Mononuclear cell (primary cell): ENCODE data around the gene DNTT. TPM values are rescaled to one million over a fixed set of nuclear protein-coding genes. Genes with fewer than 3 reads are reported as not detected.
"Not testable (repeated sequence)": the region's sequence is repeated elsewhere in the genome, so short reads cannot be mapped to it uniquely, and the experiment has no call there.

Experiments
- H3K27me3 ChIP-seq: 2 replicates; pipeline ENCODE4 v1.6.0; 2011; ENCODE audit warnings: low read length, control low read depth; ENCODE audit not compliant: insufficient read depth
- H3K4me1 ChIP-seq: 2 replicates; pipeline ENCODE4 v1.5.1; 2011; ENCODE audit warnings: mild to moderate bottlenecking, low read length, control low read depth; ENCODE audit not compliant: insufficient read depth
- H3K4me3 ChIP-seq: 2 replicates; pipeline ENCODE4 v1.5.1; 2011; ENCODE audit warnings: mild to moderate bottlenecking, low read length, moderate library complexity
- H3K9me3 ChIP-seq: 2 replicates; pipeline ENCODE4 v1.5.1; 2011; ENCODE audit warnings: low read depth, mild to moderate bottlenecking, control low read depth, low read length
- total RNA-seq: library from RNA; depleted of rRNA; stranded (reverse); fragments of >200 nt; gene quantifications from one replicate; pipeline ENCODE4 v1.2.3, GENCODE V29; 2012

The DNTT gene
- total RNA-seq, 1 donor, result 0.10 TPM

DNA sequence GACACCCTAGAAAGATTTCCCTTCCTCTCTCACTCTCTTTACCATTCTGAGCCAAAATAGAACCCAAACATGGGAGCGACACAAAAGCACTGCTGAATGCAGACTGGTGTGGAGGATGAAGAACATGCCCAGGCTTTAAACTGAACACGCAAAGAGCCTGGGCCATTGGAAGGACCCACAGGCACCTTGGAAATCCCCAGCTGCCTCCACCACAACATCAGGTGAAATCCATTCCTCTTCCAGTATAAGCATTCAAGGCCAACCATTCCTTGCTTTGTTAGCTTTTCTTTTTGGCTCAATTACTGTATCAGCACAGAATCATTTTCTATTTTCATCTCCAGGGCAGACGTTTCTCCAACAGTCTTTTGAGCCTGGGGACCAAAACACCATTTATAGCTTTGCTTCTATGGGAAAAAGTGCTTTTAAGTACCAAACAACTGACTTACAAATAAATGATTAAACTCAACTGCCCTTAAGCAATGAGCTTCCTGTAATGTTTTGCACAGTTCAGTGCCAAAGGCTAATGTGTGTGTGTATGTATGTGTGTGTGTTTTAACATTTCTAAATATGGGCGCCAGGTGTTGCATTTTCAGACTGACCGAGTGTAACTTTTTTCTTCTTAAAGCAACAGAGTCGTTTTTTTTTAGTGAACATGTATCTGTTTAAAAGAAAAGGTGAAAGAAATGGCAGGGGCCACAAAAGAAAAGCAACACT, 16.7 kb upstream of the DNTT start:
- Histone ChIP-seq H3K9me3 (no peaks in the 10 kb centered on the region), H3K4me3 (peak overlapping the region; percentile 26), H3K4me1 (peaks cover 40% of the 10 kb centered on the region), H3K27me3 (no peaks in the 10 kb centered on the region)

DNA sequence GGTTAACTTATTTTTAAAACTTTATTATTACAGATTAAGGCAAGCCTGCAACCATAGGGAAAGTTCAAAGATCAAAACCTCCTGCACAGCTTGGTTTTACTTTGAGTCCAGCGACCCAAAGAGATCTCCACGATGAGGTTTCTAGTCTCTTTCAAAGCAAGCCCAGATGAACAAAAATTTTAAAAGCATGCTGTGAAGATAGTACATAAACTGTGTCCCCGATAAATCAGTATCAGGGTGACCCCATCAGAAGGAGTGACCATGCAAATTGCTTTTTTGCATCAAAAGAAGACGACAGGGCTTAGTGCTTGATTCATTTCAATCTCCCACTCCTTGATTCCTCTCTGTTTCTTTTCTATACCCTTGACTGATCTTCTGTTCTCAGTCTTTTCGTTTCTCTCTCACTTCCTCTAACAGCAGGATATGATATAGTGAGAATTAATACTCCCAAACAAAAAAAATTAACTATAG, 16.0 kb upstream of the DNTT start:
- H3K4me3 ChIP-seq, result peak overlapping the region; percentile 26
- no peaks in the 10 kb centered on the region for H3K27me3 ChIP-seq
- no peaks in the 10 kb centered on the region for H3K9me3 ChIP-seq
- peaks cover 40% of the 10 kb centered on the region for H3K4me1 ChIP-seq

DNA sequence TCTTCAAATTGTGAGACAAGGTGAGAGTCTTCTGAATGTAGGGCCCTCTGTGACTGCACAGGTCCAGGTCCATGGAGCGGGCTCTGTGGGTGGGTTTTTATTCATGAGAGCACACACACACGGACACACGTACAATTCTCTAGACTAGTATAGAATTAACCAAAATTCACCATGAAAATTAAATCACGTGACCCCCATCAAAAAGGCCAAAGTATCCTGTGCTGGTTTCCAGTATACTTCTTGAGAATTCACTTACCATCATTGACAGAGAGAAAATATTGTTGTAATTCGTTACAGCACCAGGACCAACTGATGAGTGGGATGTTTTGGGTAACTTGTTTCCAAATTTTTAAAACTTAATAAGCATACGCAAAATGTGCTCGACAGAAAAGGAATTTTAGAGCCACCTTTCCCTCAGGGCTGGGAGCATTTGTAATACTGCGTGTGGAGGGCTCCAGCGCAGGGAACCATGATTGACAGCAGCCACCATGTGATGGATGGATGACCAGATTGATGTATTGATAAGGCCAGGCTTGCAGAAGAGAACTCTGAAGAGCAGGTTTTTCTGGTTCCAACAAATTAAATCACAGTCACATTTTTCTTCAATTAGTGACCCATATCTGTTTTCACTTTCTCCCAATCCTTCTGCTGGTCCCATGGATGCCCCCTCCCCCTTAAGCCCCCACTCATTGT, 14.9 kb upstream of the DNTT start:
- H3K9me3 ChIP-seq, result no peaks in the 10 kb centered on the region
- H3K27me3 ChIP-seq, result no peaks in the 10 kb centered on the region
- H3K4me3 ChIP-seq, result no peak overlapping the region
- peaks cover 40% of the 10 kb centered on the region for H3K4me1 ChIP-seq

DNA sequence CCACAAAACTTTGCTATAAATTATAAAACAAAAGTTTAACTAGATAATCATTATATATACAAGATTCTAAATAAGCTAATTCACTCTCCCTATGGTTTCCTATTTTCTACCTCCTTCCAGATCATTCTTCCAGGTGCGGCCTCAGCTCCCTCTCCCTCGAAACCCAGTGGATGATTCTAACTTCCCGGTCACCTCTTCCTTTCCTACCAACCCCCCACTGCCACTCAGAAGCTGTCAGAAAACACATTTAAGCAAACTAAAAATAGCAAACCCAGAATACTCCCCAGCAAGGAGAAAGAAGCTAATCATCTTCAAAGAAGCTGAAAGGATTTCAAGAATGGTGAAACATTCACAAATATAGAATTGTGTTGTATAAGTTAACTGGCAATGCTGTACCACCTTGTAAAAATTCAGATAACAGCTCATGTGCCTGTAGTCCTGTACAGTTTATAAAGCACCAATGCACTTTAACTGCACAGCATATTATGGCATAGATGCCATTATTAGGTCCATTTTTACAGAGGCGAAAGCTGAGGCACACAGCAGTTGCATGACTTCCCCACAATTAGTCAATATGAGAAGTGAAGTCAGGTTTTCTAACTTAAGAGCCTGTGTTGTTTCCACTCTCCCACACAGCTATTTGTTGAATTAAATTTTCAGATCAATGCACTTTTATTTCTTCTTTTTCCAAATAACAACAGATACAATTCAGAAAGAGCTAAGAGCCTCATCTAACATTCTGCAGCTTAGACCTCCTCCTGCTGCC, 13.7 kb upstream of the DNTT start:
- H3K4me3 ChIP-seq, result no peak overlapping the region
- H3K27me3 ChIP-seq, result no peaks in the 10 kb centered on the region
- peaks cover 40% of the 10 kb centered on the region for H3K4me1 ChIP-seq

DNA sequence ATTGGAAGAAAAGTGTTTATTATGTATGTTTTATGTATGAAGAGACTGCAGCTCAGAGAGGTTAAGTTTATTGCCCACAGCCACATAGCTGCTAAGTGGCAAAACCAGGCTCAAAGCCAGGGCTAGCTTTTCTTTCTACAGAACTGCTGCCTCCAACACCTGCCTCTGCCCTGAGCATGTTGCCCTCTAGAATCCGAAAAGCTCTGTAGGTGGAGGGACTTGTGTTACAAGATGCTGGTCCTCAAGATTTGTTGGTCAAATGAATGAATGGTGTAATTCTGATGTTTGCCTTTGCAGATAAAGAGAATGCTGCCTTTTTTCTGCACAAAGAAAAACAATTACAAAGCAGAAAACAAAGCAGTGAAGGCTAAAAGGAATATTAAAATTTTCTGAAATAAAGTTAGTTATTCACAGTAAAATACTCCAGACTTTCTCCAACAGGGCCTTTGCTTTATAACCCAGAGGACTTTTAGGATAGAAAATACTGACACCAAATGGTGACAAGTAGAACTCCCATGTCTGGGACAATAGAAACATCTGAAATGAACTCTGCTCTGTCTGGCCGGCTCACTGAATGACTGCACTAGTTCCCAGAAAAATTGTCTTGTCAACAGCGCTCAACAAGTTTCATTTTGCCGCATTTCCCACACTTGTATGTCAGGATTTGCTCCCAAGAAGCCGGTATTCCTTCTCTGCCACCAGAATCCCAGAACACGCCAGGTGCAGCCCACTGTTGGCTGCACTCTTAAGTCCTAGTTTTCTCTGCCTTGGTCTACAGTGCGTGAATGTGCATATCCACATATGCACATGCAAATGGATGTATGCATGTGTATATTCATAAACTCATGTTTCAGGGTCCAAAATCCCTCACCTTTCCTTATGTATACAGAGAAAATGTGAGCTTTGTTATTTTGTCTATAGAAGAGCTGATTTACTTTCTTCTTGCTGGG, 11.0 kb upstream of the DNTT start:
- H3K9me3 ChIP-seq, result no peaks in the 10 kb centered on the region
- H3K4me1 ChIP-seq, result peaks cover 24% of the 10 kb centered on the region
- H3K27me3 ChIP-seq, result no peaks in the 10 kb centered on the region
- H3K4me3 ChIP-seq, result no peak overlapping the region

More for the DNA sequence above, 13.7 kb upstream of the DNTT start:
- no peaks in the 10 kb centered on the region for H3K9me3 ChIP-seq

DNA sequence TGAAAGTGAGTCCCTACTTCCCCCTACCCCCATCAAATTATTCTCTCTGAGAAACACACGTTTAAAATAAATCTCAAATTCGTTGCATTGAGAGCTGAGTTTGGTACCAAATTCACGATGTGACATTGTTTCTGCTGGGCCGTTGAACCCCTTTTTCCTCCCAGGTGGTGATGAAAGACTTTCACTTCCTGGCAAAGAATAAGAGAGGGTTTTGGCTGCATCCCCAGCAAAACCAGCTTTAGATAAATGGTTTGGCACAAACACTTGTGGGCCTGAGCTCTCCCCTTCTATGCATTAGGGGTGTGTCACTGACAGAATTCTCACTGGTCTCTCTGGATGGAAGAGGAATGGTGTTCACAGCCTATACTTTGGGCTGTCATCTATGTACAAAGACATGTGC, 8.8 kb upstream of the DNTT start:
- Histone ChIP-seq H3K9me3 (no peaks in the 10 kb centered on the region), H3K27me3 (no peaks in the 10 kb centered on the region), H3K4me3 (no peak overlapping the region), H3K4me1 (peaks cover 17% of the 10 kb centered on the region)

DNA sequence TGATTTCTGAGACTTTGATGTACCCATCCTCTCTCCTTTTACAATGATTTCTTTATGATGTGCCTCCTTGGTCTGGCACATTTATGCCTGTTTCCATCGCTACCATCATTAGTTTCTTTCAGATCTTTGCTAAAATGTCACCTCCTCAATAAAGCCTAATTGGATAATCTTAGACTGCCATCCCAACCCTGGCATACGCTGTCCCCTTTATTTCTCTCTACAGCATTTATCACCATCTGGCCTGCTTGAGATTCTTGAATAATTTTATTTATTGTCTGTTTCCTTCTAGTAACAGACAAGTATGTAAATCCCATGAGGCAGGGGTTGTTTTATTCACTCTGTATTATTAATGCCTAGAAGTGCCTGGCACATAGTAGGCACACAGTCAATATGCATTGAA, 6.7 kb upstream of the DNTT start:
- H3K27me3 ChIP-seq, result no peaks in the 10 kb centered on the region
- no peaks in the 10 kb centered on the region for H3K9me3 ChIP-seq
- H3K4me3 ChIP-seq, result no peak overlapping the region
- peaks cover 18% of the 10 kb centered on the region for H3K4me1 ChIP-seq

DNA sequence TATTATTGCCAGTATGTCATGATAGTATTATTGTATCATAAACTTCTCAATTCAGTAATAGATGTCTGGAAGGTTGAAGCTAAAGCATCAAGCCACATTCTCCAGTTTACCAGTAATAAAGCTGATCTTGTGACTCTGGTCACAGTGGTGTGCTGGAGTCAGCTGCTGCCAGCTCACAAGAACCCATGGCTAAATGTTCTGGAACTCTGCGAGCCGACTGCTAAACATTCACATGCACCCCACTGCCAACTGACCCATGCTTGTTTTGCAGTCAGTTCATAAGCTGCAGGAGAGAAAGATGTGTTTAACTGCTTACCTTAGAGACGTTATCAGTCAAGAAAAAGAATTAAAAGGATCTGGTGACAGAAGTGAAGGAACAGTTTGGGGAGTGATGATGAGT, 5.9 kb upstream of the DNTT start:
- no peaks in the 10 kb centered on the region for H3K9me3 ChIP-seq
- peaks cover 18% of the 10 kb centered on the region for H3K4me1 ChIP-seq

DNA sequence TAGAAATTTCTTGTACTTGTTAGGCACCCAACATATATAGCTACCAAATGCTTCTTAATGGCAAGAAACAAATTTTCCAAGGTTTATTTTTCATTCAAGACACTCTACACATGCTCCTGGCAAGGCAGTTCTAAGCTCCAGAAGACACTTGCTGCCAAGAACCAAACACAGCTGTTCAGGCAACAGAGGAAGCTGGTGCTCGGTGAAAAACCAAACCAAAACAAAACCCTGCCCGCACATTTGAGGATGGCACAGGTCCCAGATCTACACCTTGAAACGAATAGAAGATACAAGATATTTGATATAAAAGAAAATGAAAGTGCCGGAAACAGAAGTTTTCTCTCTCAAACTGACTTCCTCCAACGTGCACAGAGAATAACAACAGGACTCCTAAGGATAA, 4.9 kb upstream of the DNTT start:
- Histone ChIP-seq H3K27me3 (no peaks in the 10 kb centered on the region), H3K4me3 (peak overlapping the region; percentile 2), H3K9me3 (no peaks in the 10 kb centered on the region), H3K4me1 (peaks cover 19% of the 10 kb centered on the region)

More for the DNA sequence above, 5.9 kb upstream of the DNTT start:
- Histone ChIP-seq H3K27me3 (no peaks in the 10 kb centered on the region), H3K4me3 (no peak overlapping the region)

DNA sequence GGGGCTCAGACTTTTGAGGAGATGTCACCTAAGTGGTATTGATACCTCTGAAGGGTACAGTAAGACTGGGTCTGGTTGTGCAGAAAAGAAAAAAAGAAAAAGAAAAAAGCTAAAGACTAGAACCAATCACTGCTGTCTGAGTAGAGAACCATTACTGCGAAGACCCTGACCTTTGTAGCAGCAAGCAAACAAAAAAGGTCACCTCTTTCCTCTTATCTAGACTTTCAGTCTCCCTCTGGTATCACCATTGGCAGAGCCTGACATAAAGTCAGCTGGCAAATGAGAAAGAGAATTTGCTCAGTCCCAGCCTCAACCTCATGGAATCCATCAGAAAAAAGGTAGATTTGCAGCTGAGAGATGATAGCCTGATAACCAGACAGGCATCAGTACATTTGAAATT, 2.6 kb upstream of the DNTT start:
- Histone ChIP-seq H3K9me3 (no peaks in the 10 kb centered on the region), H3K4me3 (no peak overlapping the region), H3K4me1 (peaks cover 29% of the 10 kb centered on the region), H3K27me3 (no peaks in the 10 kb centered on the region)

DNA sequence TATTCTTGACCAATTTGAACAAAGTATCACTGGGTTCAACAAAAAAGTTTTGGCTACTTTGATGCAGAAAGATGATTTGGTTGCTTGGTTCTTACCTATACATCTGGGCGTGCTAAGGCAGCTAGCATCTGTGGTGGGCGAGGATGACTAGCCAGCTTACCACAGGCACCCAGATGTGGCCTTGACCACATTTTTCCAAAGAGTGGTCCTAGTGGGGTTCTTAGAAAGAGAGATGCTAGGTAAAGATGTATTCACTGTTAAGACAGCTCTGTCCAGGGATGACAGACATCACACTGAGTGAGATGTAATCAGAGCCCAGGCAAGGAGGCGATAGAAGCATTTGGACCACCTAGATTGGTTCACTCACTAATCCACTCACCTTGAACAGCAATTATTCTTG, 785 bp downstream of the DNTT start:
- H3K27me3 ChIP-seq, result no peaks in the 10 kb centered on the region
- H3K4me3 ChIP-seq, result no peak overlapping the region
- peaks cover 24% of the 10 kb centered on the region for H3K4me1 ChIP-seq
- no peaks in the 10 kb centered on the region for H3K9me3 ChIP-seq

DNA sequence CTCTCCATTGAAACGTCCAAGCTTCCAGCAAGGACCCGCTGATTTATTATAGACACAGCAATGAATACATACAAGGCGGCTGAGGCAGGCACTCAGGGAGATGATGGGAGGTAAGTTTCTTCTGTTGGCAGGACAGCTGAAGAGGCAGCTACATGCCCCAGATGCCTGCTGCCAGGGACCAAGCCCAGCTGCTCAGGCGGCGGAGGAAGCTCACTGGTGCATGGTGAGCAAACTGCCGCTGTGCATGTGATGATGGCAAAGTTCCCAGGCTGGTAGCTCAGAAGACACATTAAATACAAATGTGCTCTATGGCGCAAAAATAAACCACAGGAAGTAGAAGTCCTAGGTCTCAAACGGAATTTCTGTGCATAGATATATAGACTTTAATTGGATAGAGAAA, 2.3 kb downstream of the DNTT start:
- Histone ChIP-seq H3K4me3 (no peak overlapping the region), H3K4me1 (peaks cover 18% of the 10 kb centered on the region), H3K9me3 (no peaks in the 10 kb centered on the region), H3K27me3 (no peaks in the 10 kb centered on the region)

DNA sequence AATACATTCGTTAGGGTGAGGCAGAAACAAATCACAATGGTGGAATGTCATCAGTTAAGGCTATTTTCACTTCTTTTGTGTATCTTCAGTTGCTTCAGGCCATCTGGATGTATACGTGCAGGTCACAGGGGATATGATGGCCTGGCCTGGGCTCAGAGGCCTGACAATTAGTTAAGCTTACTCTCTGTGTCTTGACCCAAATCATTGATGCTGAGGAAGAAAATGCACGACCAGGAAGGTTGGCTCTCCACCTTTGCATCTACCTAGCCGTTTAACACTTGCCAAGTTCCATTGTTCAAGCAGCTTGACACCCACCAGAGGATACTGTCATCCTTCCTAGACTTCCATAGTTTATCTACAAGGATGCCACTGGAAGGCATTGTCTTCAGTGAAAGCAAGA, 4.6 kb downstream of the DNTT start:
- H3K9me3 ChIP-seq, H3K4me3 ChIP-seq, H3K27me3 ChIP-seq: not testable (repeated sequence)
- peaks cover 18% of the 10 kb centered on the region for H3K4me1 ChIP-seq

DNA sequence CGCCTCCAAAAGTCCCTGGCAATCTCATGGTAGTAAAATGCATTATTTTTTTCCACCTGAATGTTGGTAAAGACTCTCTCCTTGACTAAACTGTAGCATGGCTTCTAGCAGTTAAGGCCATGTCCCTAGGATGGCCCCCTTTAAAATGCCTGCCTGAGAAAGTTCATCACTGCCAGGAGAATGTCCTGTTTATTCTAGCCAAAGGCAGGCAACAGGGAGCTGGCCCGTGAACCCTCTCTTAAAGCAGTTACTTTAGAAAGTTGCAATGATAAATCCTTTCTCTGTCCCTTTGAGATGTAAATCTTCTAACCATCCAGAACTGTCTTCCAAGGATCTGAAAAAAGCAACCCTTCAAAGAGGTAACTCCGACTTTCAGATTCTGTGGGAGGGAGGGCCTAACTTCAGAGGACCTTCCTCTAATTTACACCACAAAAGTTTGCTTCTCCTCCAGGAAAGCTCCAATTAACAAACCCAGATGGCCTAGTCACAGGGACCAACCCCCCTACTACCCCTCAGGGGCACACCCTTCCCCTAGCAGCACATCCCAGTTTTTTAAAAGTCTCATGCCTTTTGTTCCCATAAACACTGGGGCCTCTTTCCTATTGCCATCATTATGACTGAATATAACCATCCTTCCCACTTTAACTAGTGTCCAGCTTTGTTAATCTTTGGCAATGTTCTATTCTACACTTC, 5.5 kb downstream of the DNTT start:
- peaks cover 14% of the 10 kb centered on the region for H3K4me1 ChIP-seq
- no peaks in the 10 kb centered on the region for H3K27me3 ChIP-seq
- no peaks in the 10 kb centered on the region for H3K9me3 ChIP-seq
- no peak overlapping the region for H3K4me3 ChIP-seq
